ENCODE data around the gene LBR.

LBR gene

GRCh38 chr1:225435487-225435886, 7.6 kb upstream of the LBR start:
- no peak overlapping the region for H3K27ac ChIP-seq
- no peak for TF ChIP-seq CTCF (IDR thresholded peaks at IDR 0.05)
- no peak for TF ChIP-seq ZFX (IDR thresholded peaks at IDR 0.05; ENCODE audit: borderline replicate concordance)

- TF ChIP-seq ZFX (IDR thresholded peaks at IDR 0.05; ENCODE audit: borderline replicate concordance) (no peak), CTCF (IDR thresholded peaks at IDR 0.05) (no peak)
- H3K27ac ChIP-seq: no peak overlapping the region
These were observed 7.2 kb upstream of the LBR start for GRCh38 chr1:225435076-225435475.

- no peak for TF ChIP-seq CTCF (IDR thresholded peaks at IDR 0.05)
- no peak for TF ChIP-seq ZFX (IDR thresholded peaks at IDR 0.05; ENCODE audit: borderline replicate concordance)
- H3K27ac ChIP-seq: no peak overlapping the region
These were observed 6.2 kb upstream of the LBR start for GRCh38 chr1:225434046-225434445.

GRCh38 chr1:225431081-225431863, 3.4 kb upstream of the LBR start:
- TF ChIP-seq CTCF (IDR thresholded peaks at IDR 0.05) (no peak), ZFX (IDR thresholded peaks at IDR 0.05; ENCODE audit: borderline replicate concordance) (no peak)
- no peak overlapping the region for H3K27ac ChIP-seq

- no peak overlapping the region for H3K27ac ChIP-seq
- TF ChIP-seq CTCF (IDR thresholded peaks at IDR 0.05): no peak
- no peak for TF ChIP-seq ZFX (IDR thresholded peaks at IDR 0.05; ENCODE audit: borderline replicate concordance)
These were observed 2.5 kb upstream of the LBR start for GRCh38 chr1:225430301-225430700.

- peak overlapping the region; percentile 71 for H3K27ac ChIP-seq
- no peak for TF ChIP-seq ZFX (IDR thresholded peaks at IDR 0.05; ENCODE audit: borderline replicate concordance)
- no peak for TF ChIP-seq CTCF (IDR thresholded peaks at IDR 0.05)
These were observed 1.1 kb upstream of the LBR start for GRCh38 chr1:225428881-225429455.
